Activated CD8-positive, alpha-beta memory T cell treated with anti-CD3 and anti-CD28 coated beads for 48 hours (primary cell): ENCODE results near the gene TGIF1.
"Not testable (repeated sequence)": the region's sequence is repeated elsewhere in the genome, so short reads cannot be mapped to it uniquely, and the experiment has no call there.

ENCODE experiments used
- DNase-seq, 3 experiments: peaks; one replicate each; pipeline ENCODE4 v3.0.0-alpha.2; 2020; ENCODE audit warnings: low read depth in 2 of 3, low spot score in 2 of 3

TGIF1 gene

DNA sequence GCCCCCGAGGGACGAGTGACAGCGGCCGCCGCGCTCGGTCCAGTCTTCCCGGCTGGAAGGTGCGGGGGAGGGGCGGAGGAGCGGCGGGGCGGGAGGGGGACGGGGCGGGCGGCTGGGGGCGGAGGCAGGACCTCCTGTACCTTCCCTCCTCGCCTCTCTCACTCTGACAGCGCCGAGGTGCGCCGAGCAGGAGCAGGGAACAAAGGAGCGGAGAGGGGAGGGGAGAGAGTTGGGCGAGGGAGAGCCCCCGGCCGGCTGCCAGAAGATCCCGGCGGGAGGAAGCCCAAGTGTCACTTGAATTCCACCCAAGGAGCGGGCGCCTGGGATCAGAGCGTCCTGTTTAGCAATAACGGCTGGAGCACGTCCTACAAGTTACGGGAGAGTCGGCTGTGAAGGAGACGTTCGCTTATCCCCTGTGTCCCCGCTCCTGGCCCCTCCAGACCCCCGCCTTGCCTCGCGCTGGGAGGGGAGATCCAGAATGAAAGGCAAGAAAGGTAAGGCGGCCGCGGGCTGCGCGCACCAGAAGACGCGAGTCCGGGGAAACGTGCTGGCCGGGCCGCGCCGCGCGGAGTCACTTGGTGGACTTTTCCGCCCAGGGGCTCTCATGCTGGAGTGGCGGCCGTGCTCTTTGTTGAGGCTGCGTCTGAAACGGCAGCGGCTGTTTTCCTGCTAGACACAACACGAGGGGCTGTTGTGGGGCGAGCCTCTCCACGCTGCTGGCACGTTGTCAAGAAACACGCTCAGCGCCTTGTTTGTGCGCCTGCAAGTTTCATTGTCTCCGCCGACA is at the start of gene TGIF1:
Gene TGIF1, plus strand, starts transcription at position 161 of the 787 bp plus-strand sequence. Its CDS starts 318 bp downstream, at position 479.
- DNase-seq = peak in 2 of 3 experiments; percentile 34 to 48

DNA sequence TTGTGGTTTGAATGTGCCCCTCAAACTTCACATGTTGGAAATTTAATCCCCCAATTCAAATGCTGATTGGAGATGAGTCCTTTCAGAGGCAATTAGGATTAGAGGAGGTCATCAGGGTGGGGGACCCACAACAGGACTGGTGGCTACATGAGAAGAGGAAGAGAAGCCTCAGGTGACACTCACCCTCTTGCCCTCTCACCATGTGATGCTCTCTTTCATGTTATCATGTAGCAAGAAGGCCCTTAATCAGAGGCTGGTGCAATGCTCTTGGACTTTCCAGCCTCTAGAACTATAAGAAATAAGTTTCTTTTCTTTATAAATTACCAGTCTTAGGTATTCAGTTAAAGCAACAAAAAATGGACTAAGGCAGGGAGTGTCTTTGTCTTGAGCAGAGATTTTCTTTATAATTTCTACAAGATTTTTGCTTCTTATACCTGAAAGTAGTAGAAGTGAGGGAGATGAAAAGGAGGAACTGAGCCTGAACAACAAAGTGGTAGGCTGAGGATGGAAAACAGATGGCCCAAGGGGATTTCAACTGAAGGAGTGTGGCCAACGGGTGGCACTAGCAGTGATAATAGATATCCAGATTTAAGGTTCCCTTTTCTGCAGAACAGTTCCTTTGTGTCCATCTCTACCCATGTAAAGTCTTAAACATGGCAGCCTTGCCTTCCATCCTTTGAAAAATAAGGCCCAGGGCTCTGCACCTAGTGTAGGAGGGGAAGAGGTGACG is 49.2 kb upstream of the TGIF1 start:
- no peak for DNase-seq

DNA sequence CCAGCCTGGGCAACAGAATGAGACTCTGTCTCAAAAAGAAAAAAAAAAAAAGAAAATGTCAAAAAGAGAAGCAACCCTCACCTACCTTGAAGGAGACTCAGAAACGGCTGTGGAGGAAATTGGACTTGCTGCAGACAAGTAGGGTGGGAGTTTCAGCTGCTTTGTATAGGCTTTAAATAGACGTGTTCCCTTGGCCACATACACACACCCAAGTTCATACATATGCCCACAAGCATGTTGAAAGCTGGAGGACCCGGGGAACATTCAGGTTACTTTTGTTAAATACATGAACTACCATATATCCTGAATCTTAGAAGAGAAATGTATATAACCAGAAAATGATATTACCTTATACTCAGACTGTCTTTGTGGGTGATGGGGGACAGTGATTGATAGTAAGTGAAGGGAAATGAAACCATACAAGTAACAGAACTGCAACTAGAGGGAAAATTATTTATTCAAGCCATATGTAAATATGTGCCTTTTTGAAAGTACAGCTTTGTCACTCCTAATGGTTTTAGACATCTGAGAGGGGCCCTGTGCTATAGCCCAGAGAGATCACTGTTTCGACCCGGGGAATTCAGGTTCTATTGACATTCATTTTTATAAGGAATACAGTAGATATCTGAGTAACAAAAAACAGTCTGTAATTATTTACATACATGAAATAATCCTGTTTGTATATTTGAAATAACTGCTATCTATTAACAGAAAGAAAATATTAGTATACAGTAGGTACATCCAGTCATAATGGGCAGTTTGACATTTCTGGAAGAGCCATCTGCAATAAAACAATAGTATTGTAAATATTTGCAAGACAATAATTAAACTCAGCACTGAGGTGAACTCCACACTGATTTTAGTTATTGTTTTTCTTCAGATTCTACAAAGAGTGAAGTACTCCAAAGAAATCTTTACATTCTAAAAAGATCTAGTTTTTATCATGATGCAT is 48.0 kb upstream of the TGIF1 start:
- DNase-seq = no peak

DNA sequence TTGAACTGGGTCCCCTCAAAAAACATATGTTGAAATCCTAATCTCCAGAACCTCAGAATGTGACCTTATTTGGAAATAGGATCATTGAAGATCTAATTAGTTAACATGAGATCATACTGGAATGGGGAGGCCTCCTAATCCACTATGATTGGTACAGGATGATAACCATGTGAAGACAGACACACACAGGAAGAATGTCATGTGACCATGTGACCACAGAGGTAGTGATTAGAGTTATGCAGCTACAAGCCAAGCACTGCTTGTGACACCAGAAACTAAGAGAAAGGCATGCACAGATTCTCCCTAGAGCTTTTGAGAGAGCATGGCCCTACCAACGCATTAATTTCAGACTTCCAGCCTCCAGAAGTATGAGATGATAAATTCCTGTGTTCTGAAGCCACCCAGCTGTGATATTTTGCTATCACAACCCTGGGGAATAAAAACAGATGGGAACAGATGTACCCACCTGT is 47.0 kb upstream of the TGIF1 start:
- no peak for DNase-seq

DNA sequence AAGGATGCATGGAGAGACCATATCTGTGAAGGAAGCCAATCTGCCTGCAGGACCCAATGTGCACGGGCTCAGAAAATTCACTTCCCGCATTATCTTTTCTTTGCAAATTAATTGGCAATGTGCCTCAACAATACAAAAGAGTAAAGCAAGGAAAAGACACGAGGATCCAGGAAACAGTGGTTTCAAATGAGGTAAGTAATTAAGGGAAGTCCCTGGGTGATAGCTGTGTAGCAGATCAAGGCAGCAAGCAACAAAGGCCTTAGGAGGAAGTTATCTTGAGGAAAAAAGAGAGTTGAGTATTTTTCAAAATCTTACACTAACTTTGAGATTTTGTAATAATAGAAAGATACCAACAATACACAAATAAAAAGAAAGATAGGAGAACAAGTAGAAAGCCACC is 44.3 kb upstream of the TGIF1 start:
- no peak for DNase-seq

DNA sequence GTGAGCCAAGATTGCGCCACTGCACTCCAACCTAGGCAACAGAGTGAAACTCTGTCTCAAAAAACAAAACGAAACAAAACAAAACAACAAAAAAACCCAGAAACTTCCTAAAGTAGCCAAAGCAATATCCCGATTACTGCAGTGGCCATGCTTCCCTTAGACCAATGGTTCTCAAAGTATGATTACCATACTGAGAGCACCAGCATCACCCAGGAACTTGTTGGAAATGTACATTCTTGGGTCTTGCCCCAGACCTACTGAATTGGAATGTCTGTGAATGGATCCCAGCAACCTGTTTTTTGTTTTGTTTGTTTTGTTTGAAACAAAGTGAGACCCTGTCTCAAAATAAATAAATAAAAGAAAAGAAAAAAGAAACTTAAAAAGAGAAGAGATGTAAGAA is 41.9 kb upstream of the TGIF1 start:
- no peak for DNase-seq

DNA sequence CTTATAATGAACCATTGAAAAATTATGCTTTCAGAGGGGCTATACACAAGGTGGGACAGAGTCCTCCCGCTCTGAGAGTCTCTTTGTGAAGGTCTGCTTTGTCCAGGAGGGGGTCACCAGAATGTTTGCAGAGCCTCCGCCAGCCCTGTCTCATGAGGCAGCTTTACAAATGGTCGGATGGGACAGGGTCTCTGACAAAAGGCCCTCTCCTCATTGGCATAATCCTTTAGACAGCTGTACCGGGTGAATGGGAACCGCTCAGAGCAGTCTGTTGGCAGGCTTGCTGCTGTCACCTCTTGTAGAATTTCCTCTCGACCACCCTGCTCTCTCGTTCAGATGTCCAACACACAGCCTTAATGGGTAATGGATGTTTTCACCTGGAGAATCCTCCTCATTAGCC is 40.2 kb upstream of the TGIF1 start:
- no peak for DNase-seq

DNA sequence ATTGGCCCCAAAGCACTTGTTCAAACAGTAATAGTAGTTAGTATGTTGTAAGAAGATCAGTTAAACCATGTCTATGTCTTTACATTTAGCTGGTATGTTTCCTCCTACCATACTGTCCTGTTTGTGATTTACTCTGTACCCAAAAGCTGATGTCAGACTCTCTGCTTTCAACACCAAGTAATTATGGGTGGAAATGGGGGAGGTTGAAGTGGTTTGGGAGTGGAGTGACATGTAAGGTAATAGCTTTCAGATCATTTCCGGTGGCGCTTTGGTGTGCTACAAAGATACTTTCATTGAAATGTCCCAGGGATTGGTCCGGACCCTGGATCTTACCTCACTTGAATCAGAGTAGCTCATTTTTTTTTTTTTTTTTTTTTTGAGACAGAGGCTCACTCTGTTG is 39.7 kb upstream of the TGIF1 start:
- no peak for DNase-seq

GRCh38 chr18:3410876-3411275 is 39.1 kb upstream of the TGIF1 start:
- DNase-seq = not testable (repeated sequence)

- no peak for DNase-seq
Observed at GRCh38 chr18:3411327-3411726, 38.6 kb upstream of the TGIF1 start.

- DNase-seq = no peak
Observed at GRCh38 chr18:3411854-3412268, 38.1 kb upstream of the TGIF1 start.

DNA sequence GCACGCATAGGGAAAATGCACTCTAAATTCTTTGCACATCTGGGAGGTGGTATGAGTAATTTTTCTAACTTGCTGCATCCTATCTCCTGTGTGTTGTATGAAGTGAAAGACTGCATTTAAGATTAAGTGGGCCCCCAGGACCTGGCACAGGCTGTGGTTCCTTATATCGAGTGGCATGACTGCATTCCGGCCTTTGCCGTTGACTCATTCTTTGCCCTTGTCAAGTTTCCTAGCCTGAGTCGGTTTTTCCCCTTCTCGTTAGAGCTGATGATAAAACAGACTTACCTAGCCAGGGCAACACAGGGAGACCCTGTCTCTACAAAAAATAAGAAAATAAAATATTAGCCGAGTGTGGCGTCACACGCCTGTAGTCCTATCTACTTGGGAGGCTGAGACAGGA is 37.4 kb upstream of the TGIF1 start:
- not testable (repeated sequence) for DNase-seq

DNA sequence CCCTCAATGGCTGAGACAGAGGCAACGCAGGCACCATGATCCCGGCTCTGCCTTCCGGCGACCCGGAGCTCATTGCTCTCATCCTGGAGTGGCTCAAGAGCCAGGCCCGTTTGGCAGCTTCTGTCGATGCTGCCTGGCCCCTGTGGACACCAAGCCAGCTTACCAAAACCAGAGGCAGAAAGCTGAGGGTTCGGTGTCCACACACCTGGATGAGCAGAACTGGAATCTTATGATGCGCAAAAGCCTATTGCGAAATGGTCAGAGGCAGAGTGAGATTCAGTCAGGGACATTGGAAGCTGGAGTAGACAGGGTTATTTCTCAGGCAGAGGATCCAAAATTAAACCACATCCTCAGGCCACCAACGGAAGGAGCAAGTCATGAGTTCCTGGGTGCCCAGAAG is 34.9 kb upstream of the TGIF1 start:
- no peak for DNase-seq

DNA sequence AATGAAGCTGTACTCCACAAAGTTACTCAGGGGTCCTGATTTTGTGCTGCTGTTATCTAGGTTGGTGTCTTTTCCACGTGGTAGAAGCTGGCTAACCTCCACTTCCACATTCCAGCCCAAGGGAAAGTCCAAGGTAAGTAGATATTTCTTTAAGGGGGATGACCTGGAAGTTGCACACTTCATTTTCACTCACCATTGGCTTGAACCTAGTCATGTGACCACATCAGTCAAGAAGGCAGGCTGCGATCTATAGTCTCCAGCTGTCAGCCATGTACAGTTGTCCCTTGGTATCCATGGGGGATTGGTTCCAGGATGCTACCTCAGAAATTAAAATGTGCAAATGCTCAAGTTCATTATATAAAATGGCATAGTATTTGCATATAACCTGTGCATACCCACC is 31.9 kb upstream of the TGIF1 start:
- DNase-seq = no peak

- DNase-seq = no peak
Observed at GRCh38 chr18:3420919-3421279, 29.1 kb upstream of the TGIF1 start.

DNA sequence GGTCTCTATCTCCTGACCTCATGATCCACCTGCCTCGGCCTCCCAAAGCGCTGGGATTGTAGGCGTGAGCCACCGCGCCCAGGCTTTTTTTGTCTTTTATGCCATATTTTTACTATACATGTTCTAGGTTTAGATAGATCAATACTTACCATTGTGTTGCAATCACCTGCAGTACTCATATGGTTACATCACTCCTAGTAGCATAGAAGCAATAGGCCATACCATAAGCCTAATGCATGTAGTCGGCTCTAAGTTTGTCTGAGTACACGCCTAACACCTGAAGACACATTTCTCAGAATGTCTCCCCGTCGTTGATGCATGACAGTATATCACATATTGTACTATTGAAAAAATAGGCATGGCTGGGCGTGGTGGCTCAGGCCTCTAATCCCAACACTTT is 27.1 kb upstream of the TGIF1 start:
- DNase-seq = no peak

DNA sequence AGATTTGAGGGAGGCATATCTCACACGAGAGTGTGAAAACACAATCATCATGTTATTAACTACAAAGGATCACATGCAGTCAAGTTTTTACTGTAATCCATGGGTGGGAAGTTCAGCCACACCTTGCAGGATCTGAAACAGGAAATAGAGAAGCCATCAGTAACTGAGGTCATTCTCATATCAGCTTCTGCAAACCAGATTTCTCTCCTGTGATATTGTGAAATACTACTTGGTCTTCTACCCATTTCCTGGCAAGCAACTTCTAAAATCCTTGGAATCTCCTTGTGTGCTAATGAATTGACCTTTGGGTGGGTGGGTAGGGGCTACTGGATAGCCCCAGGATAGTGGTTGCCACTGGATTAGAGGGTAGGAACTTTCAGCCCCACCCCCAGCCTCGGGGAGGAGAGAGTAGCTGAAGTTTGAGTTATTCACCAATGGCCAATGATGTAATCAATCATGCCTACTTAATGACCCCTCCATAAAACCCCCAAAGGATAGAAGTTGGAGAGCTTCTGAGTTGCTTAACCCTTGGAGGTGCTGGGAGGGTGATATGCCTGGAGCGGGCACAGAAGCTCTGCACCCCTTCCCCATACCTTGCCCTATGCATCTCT is 25.6 kb upstream of the TGIF1 start:
- DNase-seq = no peak

DNA sequence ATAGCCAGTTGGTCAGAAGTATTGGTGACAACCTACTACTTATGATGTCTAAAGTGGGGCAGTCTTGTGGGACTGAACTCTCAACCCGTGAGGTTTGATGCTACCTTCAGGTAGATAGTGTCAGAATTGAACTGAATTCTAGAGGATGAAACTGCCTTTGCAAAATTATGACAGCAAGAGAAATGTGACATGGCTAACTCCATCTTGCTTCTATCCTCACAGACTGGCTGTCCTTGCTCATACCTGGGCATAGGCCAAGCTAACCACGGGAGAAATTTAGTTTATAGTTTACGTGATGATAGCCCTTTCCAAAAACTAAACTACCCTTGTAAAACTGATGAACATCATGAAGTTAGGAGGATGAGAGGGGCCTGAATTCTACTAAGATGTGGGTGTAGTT is 24.9 kb upstream of the TGIF1 start:
- DNase-seq = no peak

- no peak for DNase-seq
Observed at GRCh38 chr18:3425446-3425845, 24.5 kb upstream of the TGIF1 start.

GRCh38 chr18:3426074-3426473 is 23.9 kb upstream of the TGIF1 start:
- DNase-seq = no peak

DNA sequence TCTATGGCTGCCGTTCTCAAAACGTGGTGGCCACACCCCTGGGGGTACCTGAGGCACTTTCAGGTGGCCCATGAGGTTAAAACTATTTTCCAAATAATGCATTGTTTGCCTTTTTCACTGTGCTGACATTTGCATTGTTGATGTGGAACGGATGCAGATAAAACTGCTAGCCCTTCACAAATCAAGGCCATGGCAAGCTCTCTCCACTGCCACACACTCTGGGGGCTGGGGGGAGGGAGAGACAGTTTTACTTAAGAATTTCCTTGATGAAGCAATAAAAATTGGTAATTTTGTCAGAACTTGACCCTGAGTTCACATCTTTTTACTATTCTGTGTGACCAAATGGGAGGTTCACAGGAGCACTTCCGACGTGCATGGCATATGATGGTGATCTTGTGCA is 22.0 kb upstream of the TGIF1 start:
- no peak for DNase-seq
